Neural crest cell (in vitro differentiated cells): Measurements from ENCODE around the gene UBE2S. TPM values are rescaled to one million over a fixed set of nuclear protein-coding genes. Genes with fewer than 3 reads are reported as not detected.
"Not testable (repeated sequence)": the region's sequence is repeated elsewhere in the genome, so short reads cannot be mapped to it uniquely, and the experiment has no call there.

Experiments used
- DNase-seq: peaks from one replicate; pipeline ENCODE4 v3.0.0; 2021; ENCODE audit warnings: low read depth, mixed read lengths, low spot score
- H3K27ac Mint-ChIP-seq: one replicate; pipeline ENCODE4 v1.8.0; 2021; ENCODE audit warnings: mild to moderate bottlenecking, mixed read lengths; ENCODE audit not compliant: unreplicated experiment
- H3K27me3 Mint-ChIP-seq: 2 replicates; pipeline ENCODE4 v1.8.0; 2021; ENCODE audit warnings: low read depth, mild to moderate bottlenecking, mixed read lengths
- H3K36me3 Mint-ChIP-seq: 2 replicates; pipeline ENCODE4 v1.8.0; 2021; ENCODE audit warnings: low read depth, mild to moderate bottlenecking, mixed read lengths
- H3K4me1 Mint-ChIP-seq: 2 replicates; pipeline ENCODE4 v1.8.0; 2021; ENCODE audit warnings: mixed read lengths
- H3K4me3 Mint-ChIP-seq: one replicate; pipeline ENCODE4 v1.8.0; 2021; ENCODE audit warnings: mild to moderate bottlenecking, mixed read lengths
- H3K9me3 Mint-ChIP-seq: 2 replicates; pipeline ENCODE4 v1.8.0; 2021; ENCODE audit warnings: mixed read lengths
- long read RNA-seq: library from polyadenylated mRNA; unstranded; transcript quantifications from one replicate; pipeline ENCODE4 v2.0.0, GENCODE V29; 2020
- total RNA-seq: library from RNA; stranded (reverse); gene quantifications from 2 replicates; pipeline ENCODE4 v1.2.1, GENCODE V29; 2021
- TF ChIP-seq, protein P1 (sequence below): fragments of 200-600 bp; sonication (generic); conservative IDR thresholded peaks from 2 replicates; pipeline ENCODE4 v1.5.0; 2021; ENCODE audit warnings: antibody characterized with exemption, mild to moderate bottlenecking

UBE2S gene
- total RNA-seq = 243 and 269 TPM in 2 replicates
- long read RNA-seq, partial matches to known transcripts = 0 of 1 reads
- long read RNA-seq, other reads (novel, unspliced or antisense) = 1 of 1 reads

DNA sequence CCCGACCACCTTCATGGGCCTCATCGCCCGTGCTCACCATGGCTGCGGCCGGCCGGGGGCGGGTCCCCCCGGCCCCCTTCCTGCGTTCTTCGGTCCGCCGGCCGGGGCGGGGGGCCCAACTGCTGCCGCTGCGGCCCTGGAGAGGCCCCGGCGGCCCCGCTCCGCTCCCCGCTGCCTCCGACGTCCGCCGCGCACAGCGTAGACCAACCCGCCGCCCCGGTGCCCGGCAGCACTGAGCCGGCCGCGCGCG is at the start of gene UBE2S:
Gene UBE2S, minus strand, starts transcription at position 239 of the 250 bp plus-strand sequence. Its CDS starts 199 bp downstream, at position 40.
- peak within 1 kb of the TSS; percentile 99 for H3K4me3 Mint-ChIP-seq
- H3K9me3 Mint-ChIP-seq = peaks cover 13% of the 10 kb centered on the region
- peak within 1 kb of the TSS; percentile 97 for H3K27ac Mint-ChIP-seq
- H3K27me3 Mint-ChIP-seq = peaks cover 30% of the 10 kb centered on the region
- H3K4me1 Mint-ChIP-seq = peaks cover 33% of the 10 kb centered on the region
- not testable (repeated sequence) for DNase-seq
- peaks cover 32% of the 10 kb centered on the region for H3K36me3 Mint-ChIP-seq

DNA sequence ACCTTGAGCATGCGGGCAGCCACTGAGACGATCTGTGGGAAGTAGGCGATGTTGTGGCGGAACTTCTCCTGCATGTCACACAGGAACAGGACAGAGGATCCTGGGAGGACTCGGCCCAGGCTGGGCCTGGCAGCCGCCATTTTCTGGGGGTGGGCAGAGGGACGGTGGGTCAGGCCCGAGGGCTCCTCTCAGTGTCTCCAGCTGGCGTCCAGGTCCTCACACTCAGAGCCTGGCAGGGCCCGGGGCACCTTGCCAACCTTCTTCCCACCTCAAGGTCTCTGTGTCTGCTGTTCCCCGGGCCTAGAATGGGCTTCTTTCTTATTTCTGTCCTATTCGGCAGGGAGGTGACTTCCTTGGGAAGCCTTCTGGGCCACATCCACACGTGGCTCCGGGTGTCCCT is 48.8 kb upstream of the UBE2S start:
- H3K27ac Mint-ChIP-seq = no peak overlapping the region
- no peaks in the 10 kb centered on the region for H3K9me3 Mint-ChIP-seq
- peaks cover 25% of the 10 kb centered on the region for H3K27me3 Mint-ChIP-seq
- H3K4me3 Mint-ChIP-seq = no peak overlapping the region
- H3K4me1 Mint-ChIP-seq = peaks cover 32% of the 10 kb centered on the region
- H3K36me3 Mint-ChIP-seq = peaks cover 3% of the 10 kb centered on the region
- DNase-seq = no peak
- TF ChIP-seq, protein P1, sequence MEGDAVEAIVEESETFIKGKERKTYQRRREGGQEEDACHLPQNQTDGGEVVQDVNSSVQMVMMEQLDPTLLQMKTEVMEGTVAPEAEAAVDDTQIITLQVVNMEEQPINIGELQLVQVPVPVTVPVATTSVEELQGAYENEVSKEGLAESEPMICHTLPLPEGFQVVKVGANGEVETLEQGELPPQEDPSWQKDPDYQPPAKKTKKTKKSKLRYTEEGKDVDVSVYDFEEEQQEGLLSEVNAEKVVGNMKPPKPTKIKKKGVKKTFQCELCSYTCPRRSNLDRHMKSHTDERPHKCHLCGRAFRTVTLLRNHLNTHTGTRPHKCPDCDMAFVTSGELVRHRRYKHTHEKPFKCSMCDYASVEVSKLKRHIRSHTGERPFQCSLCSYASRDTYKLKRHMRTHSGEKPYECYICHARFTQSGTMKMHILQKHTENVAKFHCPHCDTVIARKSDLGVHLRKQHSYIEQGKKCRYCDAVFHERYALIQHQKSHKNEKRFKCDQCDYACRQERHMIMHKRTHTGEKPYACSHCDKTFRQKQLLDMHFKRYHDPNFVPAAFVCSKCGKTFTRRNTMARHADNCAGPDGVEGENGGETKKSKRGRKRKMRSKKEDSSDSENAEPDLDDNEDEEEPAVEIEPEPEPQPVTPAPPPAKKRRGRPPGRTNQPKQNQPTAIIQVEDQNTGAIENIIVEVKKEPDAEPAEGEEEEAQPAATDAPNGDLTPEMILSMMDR = no peak

DNA sequence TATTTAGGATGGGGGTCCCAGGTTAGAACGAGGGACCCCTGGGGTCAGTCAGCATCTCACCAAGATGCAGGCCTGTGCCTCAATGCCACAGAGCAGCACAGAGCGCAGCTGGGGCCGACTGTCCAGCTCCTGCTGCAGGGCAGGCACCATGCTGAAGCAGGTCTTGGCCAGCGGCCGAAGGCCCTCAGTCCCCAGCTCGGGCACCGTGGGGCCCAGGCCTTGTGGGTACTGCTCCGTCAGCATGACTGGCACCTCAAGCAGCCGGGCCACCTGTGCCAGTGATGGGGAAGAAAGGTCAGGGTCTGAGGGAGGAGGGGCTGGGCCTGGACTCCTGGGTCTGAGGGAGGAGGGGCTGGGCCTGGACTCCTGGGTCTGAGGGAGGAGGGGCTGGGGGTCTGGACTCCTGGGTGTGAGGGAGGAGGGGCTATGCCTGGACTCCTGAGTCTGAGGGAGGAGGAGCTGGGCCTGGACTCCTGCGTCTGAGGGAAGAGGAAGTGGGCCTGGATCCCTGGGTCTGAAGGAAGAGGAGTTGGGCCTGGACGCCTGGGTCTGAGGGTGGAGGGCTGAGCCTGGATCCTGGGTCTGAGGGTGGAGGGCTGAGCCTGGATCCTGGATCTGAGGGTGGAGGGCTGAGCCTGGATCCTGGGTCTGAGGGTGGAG is 48.1 kb upstream of the UBE2S start:
- Mint-ChIP-seq H3K36me3 (peaks cover 3% of the 10 kb centered on the region), H3K27me3 (peaks cover 30% of the 10 kb centered on the region), H3K9me3 (no peaks in the 10 kb centered on the region), H3K4me1 (peaks cover 28% of the 10 kb centered on the region), H3K27ac (no peak overlapping the region), H3K4me3 (no peak overlapping the region)
- DNase-seq = no peak
- TF ChIP-seq, protein P1 = no peak

DNA sequence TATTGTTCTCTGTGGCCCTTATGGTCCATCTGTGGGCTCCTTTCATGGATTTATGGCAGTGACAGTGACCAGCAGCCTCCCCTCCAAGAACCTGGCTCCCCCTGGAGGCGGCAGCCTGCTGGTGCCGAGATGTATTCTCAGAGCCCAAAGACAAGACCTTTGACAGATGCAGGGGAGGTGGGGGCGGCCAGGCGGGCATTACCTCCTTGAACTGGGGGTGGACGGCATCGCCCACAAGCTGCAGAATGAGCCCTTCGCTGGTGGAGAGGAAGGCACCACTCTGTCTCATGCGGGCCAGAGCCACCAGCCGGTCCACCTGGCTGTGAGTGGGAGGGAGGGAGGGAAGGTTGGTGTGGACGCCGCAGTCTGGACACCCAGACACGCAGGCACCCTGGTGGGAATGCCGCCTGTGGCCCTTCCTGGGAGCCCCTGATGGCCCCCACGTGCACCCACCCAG is 47.2 kb upstream of the UBE2S start:
- no peaks in the 10 kb centered on the region for H3K9me3 Mint-ChIP-seq
- DNase-seq = peak; percentile 54
- H3K4me3 Mint-ChIP-seq = peak overlapping the region; percentile 76
- H3K27me3 Mint-ChIP-seq = peaks cover 34% of the 10 kb centered on the region
- no peak overlapping the region for H3K27ac Mint-ChIP-seq
- H3K36me3 Mint-ChIP-seq = peaks cover 3% of the 10 kb centered on the region
- H3K4me1 Mint-ChIP-seq = peaks cover 19% of the 10 kb centered on the region
- TF ChIP-seq, protein P1 = peak; percentile 68

DNA sequence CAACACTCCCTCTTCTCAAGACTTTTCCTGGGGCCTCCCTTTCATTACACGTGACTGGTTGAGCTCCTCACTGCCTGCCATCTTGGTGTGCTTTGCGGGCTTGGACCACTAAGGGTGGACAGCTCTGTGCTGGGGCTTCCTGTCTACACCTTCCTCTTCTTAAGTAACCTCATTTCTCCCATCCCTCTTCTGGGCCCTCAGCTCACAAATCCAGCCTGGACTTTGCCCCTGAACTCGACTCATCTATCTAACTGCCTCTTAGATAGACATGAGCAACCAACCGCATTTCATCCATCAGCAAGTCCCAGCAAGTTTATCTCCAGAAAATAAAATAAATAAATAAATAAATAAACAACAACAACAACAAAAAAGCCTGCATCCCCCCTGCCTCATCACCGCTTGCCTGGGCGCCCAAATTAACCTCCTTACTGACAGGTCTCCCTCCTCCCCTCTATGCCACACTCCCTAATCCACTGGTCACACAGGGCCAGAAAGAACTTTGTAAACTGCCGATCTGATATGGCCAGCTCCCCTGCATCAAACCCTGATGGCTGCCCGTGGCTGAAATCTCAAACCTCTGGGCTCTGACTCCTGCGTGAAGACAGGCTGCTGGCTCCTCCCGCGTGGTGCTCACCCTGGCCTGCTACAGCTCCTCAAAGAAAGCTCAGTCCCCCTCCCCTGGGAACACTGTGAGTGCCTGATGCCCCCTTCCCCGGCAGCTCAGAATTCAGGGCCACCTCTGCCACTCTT is 46.1 kb upstream of the UBE2S start:
- DNase-seq = no peak
- peaks cover 3% of the 10 kb centered on the region for H3K36me3 Mint-ChIP-seq
- no peak overlapping the region for H3K27ac Mint-ChIP-seq
- peaks cover 17% of the 10 kb centered on the region for H3K4me1 Mint-ChIP-seq
- H3K9me3 Mint-ChIP-seq = no peaks in the 10 kb centered on the region
- peak overlapping the region; percentile 48 for H3K4me3 Mint-ChIP-seq
- TF ChIP-seq, protein P1 = no peak
- peaks cover 34% of the 10 kb centered on the region for H3K27me3 Mint-ChIP-seq
